ENCODE results near the gene NMUR1.

Gene NMUR1

GRCh38 chr2:231512222-231512621 lies 18.0 kb downstream of the NMUR1 start:
- Mint-ChIP-seq H3K36me3 (ENCODE audit: low read depth) (no peaks in the 10 kb centered on the region), H3K9me3 (no peaks in the 10 kb centered on the region), H3K4me1 (ENCODE audit: low read depth) (peaks cover 26% of the 10 kb centered on the region), H3K27me3 (ENCODE audit: low read depth) (no peaks in the 10 kb centered on the region), H3K27ac (no peak overlapping the region), H3K4me3 (no peak overlapping the region)
- no peak for DNase-seq (ENCODE audit: low spot score)

GRCh38 chr2:231503766-231504165 lies 26.5 kb downstream of the NMUR1 start:
- no peaks in the 10 kb centered on the region for H3K4me1 Mint-ChIP-seq (ENCODE audit: low read depth)
- H3K27me3 Mint-ChIP-seq (ENCODE audit: low read depth) = peaks cover 1% of the 10 kb centered on the region
- H3K36me3 Mint-ChIP-seq (ENCODE audit: low read depth) = no peaks in the 10 kb centered on the region
- H3K27ac Mint-ChIP-seq = no peak overlapping the region
- H3K9me3 Mint-ChIP-seq = no peaks in the 10 kb centered on the region
- DNase-seq (ENCODE audit: low spot score) = no peak
- H3K4me3 Mint-ChIP-seq = no peak overlapping the region

- Mint-ChIP-seq H3K36me3 (ENCODE audit: low read depth) (no peaks in the 10 kb centered on the region), H3K4me1 (ENCODE audit: low read depth) (no peaks in the 10 kb centered on the region), H3K27me3 (ENCODE audit: low read depth) (peaks cover 2% of the 10 kb centered on the region), H3K27ac (no peak overlapping the region), H3K9me3 (no peaks in the 10 kb centered on the region), H3K4me3 (no peak overlapping the region)
- no peak for DNase-seq (ENCODE audit: low spot score)
Measured at GRCh38 chr2:231502596-231502995, 27.6 kb downstream of the NMUR1 start.

GRCh38 chr2:231497651-231498050 lies 32.6 kb downstream of the NMUR1 start:
- Mint-ChIP-seq H3K4me3 (no peak overlapping the region), H3K27me3 (ENCODE audit: low read depth) (peaks cover 5% of the 10 kb centered on the region), H3K4me1 (ENCODE audit: low read depth) (peaks cover 8% of the 10 kb centered on the region), H3K36me3 (ENCODE audit: low read depth) (no peaks in the 10 kb centered on the region), H3K9me3 (no peaks in the 10 kb centered on the region), H3K27ac (no peak overlapping the region)
- DNase-seq (ENCODE audit: low spot score) = no peak

- Mint-ChIP-seq H3K4me3 (no peak overlapping the region), H3K36me3 (ENCODE audit: low read depth) (no peaks in the 10 kb centered on the region), H3K27me3 (ENCODE audit: low read depth) (peaks cover 5% of the 10 kb centered on the region), H3K4me1 (ENCODE audit: low read depth) (peaks cover 8% of the 10 kb centered on the region), H3K9me3 (no peaks in the 10 kb centered on the region), H3K27ac (no peak overlapping the region)
- DNase-seq (ENCODE audit: low spot score) = no peak
Measured at GRCh38 chr2:231494669-231495068, 35.6 kb downstream of the NMUR1 start.

GRCh38 chr2:231490801-231491200 lies 39.4 kb downstream of the NMUR1 start:
- no peaks in the 10 kb centered on the region for H3K9me3 Mint-ChIP-seq
- no peak for DNase-seq (ENCODE audit: low spot score)
- H3K36me3 Mint-ChIP-seq (ENCODE audit: low read depth) = no peaks in the 10 kb centered on the region
- peaks cover 4% of the 10 kb centered on the region for H3K27me3 Mint-ChIP-seq (ENCODE audit: low read depth)
- H3K4me1 Mint-ChIP-seq (ENCODE audit: low read depth) = peaks cover 19% of the 10 kb centered on the region
- H3K4me3 Mint-ChIP-seq = no peak overlapping the region
- no peak overlapping the region for H3K27ac Mint-ChIP-seq

- no peak for DNase-seq (ENCODE audit: low spot score)
- no peak overlapping the region for H3K27ac Mint-ChIP-seq
- H3K27me3 Mint-ChIP-seq (ENCODE audit: low read depth) = peaks cover 4% of the 10 kb centered on the region
- H3K9me3 Mint-ChIP-seq = no peaks in the 10 kb centered on the region
- H3K4me3 Mint-ChIP-seq = no peak overlapping the region
- peaks cover 16% of the 10 kb centered on the region for H3K4me1 Mint-ChIP-seq (ENCODE audit: low read depth)
- H3K36me3 Mint-ChIP-seq (ENCODE audit: low read depth) = no peaks in the 10 kb centered on the region
Measured at GRCh38 chr2:231489990-231490389, 40.3 kb downstream of the NMUR1 start.

- Mint-ChIP-seq H3K27me3 (ENCODE audit: low read depth) (no peaks in the 10 kb centered on the region), H3K4me1 (ENCODE audit: low read depth) (peaks cover 11% of the 10 kb centered on the region), H3K36me3 (ENCODE audit: low read depth) (no peaks in the 10 kb centered on the region), H3K27ac (no peak overlapping the region), H3K4me3 (no peak overlapping the region), H3K9me3 (no peaks in the 10 kb centered on the region)
- no peak for DNase-seq (ENCODE audit: low spot score)
Measured at GRCh38 chr2:231488331-231488730, 41.9 kb downstream of the NMUR1 start.

- no peaks in the 10 kb centered on the region for H3K9me3 Mint-ChIP-seq
- peaks cover 17% of the 10 kb centered on the region for H3K4me1 Mint-ChIP-seq (ENCODE audit: low read depth)
- peak overlapping the region; percentile 37 for H3K27ac Mint-ChIP-seq
- no peaks in the 10 kb centered on the region for H3K27me3 Mint-ChIP-seq (ENCODE audit: low read depth)
- no peaks in the 10 kb centered on the region for H3K36me3 Mint-ChIP-seq (ENCODE audit: low read depth)
- DNase-seq (ENCODE audit: low spot score) = no peak
- H3K4me3 Mint-ChIP-seq = no peak overlapping the region
Measured at GRCh38 chr2:231486851-231487596, 43.2 kb downstream of the NMUR1 start.

GRCh38 chr2:231483398-231484329 lies 46.6 kb downstream of the NMUR1 start:
- Mint-ChIP-seq H3K4me3 (peak overlapping the region; percentile 68), H3K9me3 (no peaks in the 10 kb centered on the region), H3K27me3 (ENCODE audit: low read depth) (no peaks in the 10 kb centered on the region), H3K36me3 (ENCODE audit: low read depth) (no peaks in the 10 kb centered on the region), H3K4me1 (ENCODE audit: low read depth) (peaks cover 17% of the 10 kb centered on the region), H3K27ac (peak overlapping the region; percentile 90)
- DNase-seq (ENCODE audit: low spot score) = peak; percentile 18

GRCh38 chr2:231482806-231483391 lies 47.3 kb downstream of the NMUR1 start:
- peak; percentile 69 for DNase-seq (ENCODE audit: low spot score)
- peak overlapping the region; percentile 68 for H3K4me3 Mint-ChIP-seq
- H3K27ac Mint-ChIP-seq = peak overlapping the region; percentile 90
- H3K27me3 Mint-ChIP-seq (ENCODE audit: low read depth) = peaks cover under 1% of the 10 kb centered on the region
- H3K36me3 Mint-ChIP-seq (ENCODE audit: low read depth) = no peaks in the 10 kb centered on the region
- peaks cover 17% of the 10 kb centered on the region for H3K4me1 Mint-ChIP-seq (ENCODE audit: low read depth)
- no peaks in the 10 kb centered on the region for H3K9me3 Mint-ChIP-seq

GRCh38 chr2:231480781-231481180 lies 49.5 kb downstream of the NMUR1 start:
- H3K27me3 Mint-ChIP-seq (ENCODE audit: low read depth) = peaks cover 5% of the 10 kb centered on the region
- DNase-seq (ENCODE audit: low spot score) = no peak
- peaks cover 11% of the 10 kb centered on the region for H3K4me1 Mint-ChIP-seq (ENCODE audit: low read depth)
- H3K4me3 Mint-ChIP-seq = no peak overlapping the region
- H3K27ac Mint-ChIP-seq = no peak overlapping the region
- H3K9me3 Mint-ChIP-seq = no peaks in the 10 kb centered on the region
- no peaks in the 10 kb centered on the region for H3K36me3 Mint-ChIP-seq (ENCODE audit: low read depth)

GRCh38 chr2:231479455-231479854 lies 50.8 kb downstream of the NMUR1 start:
- peaks cover 13% of the 10 kb centered on the region for H3K4me1 Mint-ChIP-seq (ENCODE audit: low read depth)
- DNase-seq (ENCODE audit: low spot score) = no peak
- no peaks in the 10 kb centered on the region for H3K36me3 Mint-ChIP-seq (ENCODE audit: low read depth)
- no peak overlapping the region for H3K4me3 Mint-ChIP-seq
- no peak overlapping the region for H3K27ac Mint-ChIP-seq
- no peaks in the 10 kb centered on the region for H3K9me3 Mint-ChIP-seq
- peaks cover 5% of the 10 kb centered on the region for H3K27me3 Mint-ChIP-seq (ENCODE audit: low read depth)

GRCh38 chr2:231476920-231477319 lies 53.3 kb downstream of the NMUR1 start:
- no peak overlapping the region for H3K27ac Mint-ChIP-seq
- H3K27me3 Mint-ChIP-seq (ENCODE audit: low read depth) = peaks cover 9% of the 10 kb centered on the region
- peaks cover 7% of the 10 kb centered on the region for H3K4me1 Mint-ChIP-seq (ENCODE audit: low read depth)
- no peak for DNase-seq (ENCODE audit: low spot score)
- no peaks in the 10 kb centered on the region for H3K36me3 Mint-ChIP-seq (ENCODE audit: low read depth)
- H3K4me3 Mint-ChIP-seq = no peak overlapping the region
- no peaks in the 10 kb centered on the region for H3K9me3 Mint-ChIP-seq
